ENCODE results near the gene ADGRB3.

ADGRB3 gene

GRCh38 chr6:69289689-69290495 is 654.8 kb downstream of the ADGRB3 start:
- DNase-seq (ENCODE audit: low read depth) = no peak
- no peak overlapping the region for H3K4me3 ChIP-seq (replicated peaks; ENCODE audit: low read depth, low read length)
- TF ChIP-seq CTCF (IDR thresholded peaks at IDR 0.05; ENCODE audit: low read length, missing control alignments) = no peak

- no peak for TF ChIP-seq CTCF (IDR thresholded peaks at IDR 0.05; ENCODE audit: low read length, missing control alignments)
- DNase-seq (ENCODE audit: low read depth) = no peak
- no peak overlapping the region for H3K4me3 ChIP-seq (replicated peaks; ENCODE audit: low read depth, low read length)
These were observed 658.4 kb downstream of the ADGRB3 start for GRCh38 chr6:69293471-69293870.

- no peak for TF ChIP-seq CTCF (IDR thresholded peaks at IDR 0.05; ENCODE audit: low read length, missing control alignments)
- no peak overlapping the region for H3K4me3 ChIP-seq (replicated peaks; ENCODE audit: low read depth, low read length)
- no peak for DNase-seq (ENCODE audit: low read depth)
These were observed 659.3 kb downstream of the ADGRB3 start for GRCh38 chr6:69294407-69294806.

- no peak for TF ChIP-seq CTCF (IDR thresholded peaks at IDR 0.05; ENCODE audit: low read length, missing control alignments)
- no peak overlapping the region for H3K4me3 ChIP-seq (replicated peaks; ENCODE audit: low read depth, low read length)
- DNase-seq (ENCODE audit: low read depth) = no peak
These were observed 659.8 kb downstream of the ADGRB3 start for GRCh38 chr6:69294862-69295261.

GRCh38 chr6:69303382-69303781 is 668.3 kb downstream of the ADGRB3 start:
- TF ChIP-seq CTCF (IDR thresholded peaks at IDR 0.05; ENCODE audit: low read length, missing control alignments) = no peak
- DNase-seq (ENCODE audit: low read depth) = no peak
- H3K4me3 ChIP-seq (replicated peaks; ENCODE audit: low read depth, low read length) = no peak overlapping the region

GRCh38 chr6:69305456-69305855 is 670.4 kb downstream of the ADGRB3 start:
- no peak overlapping the region for H3K4me3 ChIP-seq (replicated peaks; ENCODE audit: low read depth, low read length)
- no peak for DNase-seq (ENCODE audit: low read depth)
- no peak for TF ChIP-seq CTCF (IDR thresholded peaks at IDR 0.05; ENCODE audit: low read length, missing control alignments)

- no peak for DNase-seq (ENCODE audit: low read depth)
- no peak overlapping the region for H3K4me3 ChIP-seq (replicated peaks; ENCODE audit: low read depth, low read length)
- no peak for TF ChIP-seq CTCF (IDR thresholded peaks at IDR 0.05; ENCODE audit: low read length, missing control alignments)
These were observed 673.5 kb downstream of the ADGRB3 start for GRCh38 chr6:69308584-69308983.
